WTC11 (cell line): ENCODE data around the gene SHKBP1. TPM values are rescaled to one million over a fixed set of nuclear protein-coding genes. Genes with fewer than 3 reads are reported as not detected.

Source experiments
- ATAC-seq: fragments of 200-7000 bp; cut with Tn5 transposase; 2 replicates; pipeline ENCODE4 v1.10.0; 2021; ENCODE audit warnings: mild to moderate bottlenecking, moderate library complexity
- CTCF ChIA-PET: fragments of 300-600 bp; sonication (Branson Sonifier 250); formaldehyde crosslinking; loops from one replicate; lab custom pipeline; 2021; ENCODE audit warnings: antibody characterized with exemption; lab: Charles Lee
- POLR2A ChIA-PET: fragments of 350-600 bp; sonication (Branson Sonifier 250); formaldehyde crosslinking; loops from one replicate; lab custom pipeline; 2021; ENCODE audit warnings: antibody characterized with exemption; lab: Charles Lee
- DNase-seq: peaks from one replicate; pipeline ENCODE4 v3.0.0; 2021; ENCODE audit warnings: low spot score
- H3K27ac Mint-ChIP-seq: 2 replicates; pipeline ENCODE4 v1.8.0; 2021; ENCODE audit warnings: mixed read lengths
- H3K27me3 Mint-ChIP-seq: 2 replicates; pipeline ENCODE4 v1.8.0; 2021; ENCODE audit warnings: low read depth, mild to moderate bottlenecking, moderate library complexity, mixed read lengths
- H3K36me3 Mint-ChIP-seq: 2 replicates; pipeline ENCODE4 v1.8.0; 2021; ENCODE audit warnings: mixed read lengths
- H3K4me1 Mint-ChIP-seq: 2 replicates; pipeline ENCODE4 v1.8.0; 2022; ENCODE audit warnings: mixed read lengths
- H3K4me3 Mint-ChIP-seq: 2 replicates; pipeline ENCODE4 v1.8.0; 2021; ENCODE audit warnings: mild to moderate bottlenecking, moderate library complexity, mixed read lengths
- H3K9me3 Mint-ChIP-seq: 2 replicates; pipeline ENCODE4 v1.8.0; 2021; ENCODE audit warnings: mixed read lengths
- ATF1 ChIP-seq: sonication (generic); formaldehyde crosslinking; IDR thresholded peaks from 2 replicates; pipeline ENCODE4 v1.8.1; 2023; ENCODE audit warnings: mild to moderate bottlenecking, moderate library complexity, missing genetic modification reagents
- ATF6 ChIP-seq: sonication (generic); formaldehyde crosslinking; IDR thresholded peaks from 2 replicates; pipeline ENCODE4 v1.8.1; 2023; ENCODE audit warnings: mild to moderate bottlenecking, missing genetic modification reagents
- CBFB ChIP-seq: sonication (generic); formaldehyde crosslinking; IDR thresholded peaks from 2 replicates; pipeline ENCODE4 v1.8.1; 2022; ENCODE audit warnings: mild to moderate bottlenecking, low read depth, missing genetic modification reagents
- CREM ChIP-seq: sonication (generic); formaldehyde crosslinking; IDR thresholded peaks from 2 replicates; pipeline ENCODE4 v1.8.1; 2022; ENCODE audit warnings: mild to moderate bottlenecking, missing genetic modification reagents, moderate library complexity
- E2F1 ChIP-seq: sonication (generic); formaldehyde crosslinking; IDR thresholded peaks from 2 replicates; pipeline ENCODE4 v1.8.0; 2022; ENCODE audit warnings: mild to moderate bottlenecking, missing genetic modification reagents
- ESRRA ChIP-seq: sonication (generic); formaldehyde crosslinking; IDR thresholded peaks from 2 replicates; pipeline ENCODE4 v1.8.1; 2022; ENCODE audit warnings: mild to moderate bottlenecking, missing genetic modification reagents, borderline replicate concordance
- FOXJ3 ChIP-seq: sonication (generic); formaldehyde crosslinking; IDR thresholded peaks from 2 replicates; pipeline ENCODE4 v1.9.0; 2021; ENCODE audit warnings: missing genetic modification reagents, mild to moderate bottlenecking, borderline replicate concordance
- IRF2 ChIP-seq: sonication (generic); formaldehyde crosslinking; IDR thresholded peaks from 2 replicates; pipeline ENCODE4 v1.8.0; 2022; ENCODE audit warnings: low read depth, missing genetic modification reagents, borderline replicate concordance
- JUN ChIP-seq: sonication (generic); formaldehyde crosslinking; IDR thresholded peaks from 2 replicates; pipeline ENCODE4 v1.8.0; 2023; ENCODE audit warnings: mild to moderate bottlenecking, missing genetic modification reagents
- KAT7 ChIP-seq: sonication (generic); formaldehyde crosslinking; IDR thresholded peaks from 2 replicates; pipeline ENCODE4 v1.8.1; 2023; ENCODE audit warnings: missing genetic modification reagents, mild to moderate bottlenecking, borderline replicate concordance
- MXD4 ChIP-seq: fragments of 250-450 bp; sonication (Bioruptor Pico); IDR thresholded peaks from 2 replicates; pipeline ENCODE4 v1.8.0; 2021; ENCODE audit warnings: mild to moderate bottlenecking, moderate library complexity, borderline replicate concordance
- NR1H2 ChIP-seq: sonication (generic); formaldehyde crosslinking; IDR thresholded peaks from 2 replicates; pipeline ENCODE4 v1.9.0; 2021; ENCODE audit warnings: mild to moderate bottlenecking, moderate library complexity, missing genetic modification reagents
- NR3C1 ChIP-seq: sonication (generic); formaldehyde crosslinking; conservative IDR thresholded peaks from 2 replicates; pipeline ENCODE4 v1.8.1; 2023; ENCODE audit warnings: low read depth, mild to moderate bottlenecking, missing genetic modification reagents
- RELA ChIP-seq: sonication (generic); formaldehyde crosslinking; IDR thresholded peaks from 2 replicates; pipeline ENCODE4 v1.8.1; 2022; ENCODE audit warnings: missing genetic modification reagents, mild to moderate bottlenecking, borderline replicate concordance
- RORB ChIP-seq: fragments of 250-450 bp; sonication (Bioruptor Pico); IDR thresholded peaks from 2 replicates; pipeline ENCODE4 v1.9.0; 2021; ENCODE audit warnings: mild to moderate bottlenecking
- SMAD4 ChIP-seq: sonication (generic); formaldehyde crosslinking; IDR thresholded peaks from 2 replicates; pipeline ENCODE4 v1.8.0; 2022; ENCODE audit warnings: mild to moderate bottlenecking, missing genetic modification reagents
- SP1 ChIP-seq: sonication (generic); formaldehyde crosslinking; conservative IDR thresholded peaks from 2 replicates; pipeline ENCODE4 v1.8.1; 2022; ENCODE audit warnings: missing genetic modification reagents
- ZBTB21 ChIP-seq: sonication (generic); formaldehyde crosslinking; IDR thresholded peaks from 2 replicates; pipeline ENCODE4 v1.8.1; 2023; ENCODE audit warnings: mild to moderate bottlenecking, missing genetic modification reagents, borderline replicate concordance
- ZNF219 ChIP-seq: sonication (generic); formaldehyde crosslinking; IDR thresholded peaks from 2 replicates; pipeline ENCODE4 v1.8.0; 2023; ENCODE audit warnings: missing genetic modification reagents, mild to moderate bottlenecking, borderline replicate concordance
- ZNF317 ChIP-seq: sonication (generic); formaldehyde crosslinking; IDR thresholded peaks from 2 replicates; pipeline ENCODE4 v1.8.1; 2023; ENCODE audit warnings: low read depth, mild to moderate bottlenecking, moderate library complexity, missing genetic modification reagents, borderline replicate concordance
- ZNF425 ChIP-seq: fragments of 250-450 bp; sonication (Bioruptor Pico); conservative IDR thresholded peaks from 2 replicates; pipeline ENCODE4 v1.9.0; 2021; ENCODE audit warnings: mild to moderate bottlenecking
- total RNA-seq: library from RNA; stranded (reverse); gene quantifications from 3 replicates; pipeline ENCODE4 v1.2.3, GENCODE V29; 2021
- TF ChIP-seq, protein P1 (sequence below): fragments of 250-450 bp; sonication (Bioruptor Pico); IDR thresholded peaks from 2 replicates; pipeline ENCODE4 v1.9.0; 2021; ENCODE audit warnings: mild to moderate bottlenecking
- TF ChIP-seq, protein P2 (sequence below): sonication (generic); formaldehyde crosslinking; IDR thresholded peaks from 2 replicates; pipeline ENCODE4 v1.8.1; 2022; ENCODE audit warnings: mild to moderate bottlenecking, moderate library complexity, missing genetic modification reagents

The SHKBP1 gene
- total RNA-seq, 1 experiment from 2014 or later: 71.7 TPM

- H3K4me3 Mint-ChIP-seq: peak overlapping the region; percentile 51; the same call in 1 of the 2 replicates
- TF ChIP-seq ZNF219 (no peak), NR3C1 (no peak), E2F1 (no peak), FOXJ3 (CRISPR knock-in tag) (no peak), ESRRA (CRISPR knock-in tag) (no peak), MXD4 (CRISPR knock-in tag) (no peak), ATF6 (no peak), ATF1 (CRISPR knock-in tag) (no peak), ZNF317 (CRISPR knock-in tag) (no peak), JUN (CRISPR knock-in tag) (no peak), SMAD4 (CRISPR knock-in tag) (no peak), ZBTB21 (CRISPR knock-in tag) (no peak)
- TF ChIP-seq, protein P1, sequence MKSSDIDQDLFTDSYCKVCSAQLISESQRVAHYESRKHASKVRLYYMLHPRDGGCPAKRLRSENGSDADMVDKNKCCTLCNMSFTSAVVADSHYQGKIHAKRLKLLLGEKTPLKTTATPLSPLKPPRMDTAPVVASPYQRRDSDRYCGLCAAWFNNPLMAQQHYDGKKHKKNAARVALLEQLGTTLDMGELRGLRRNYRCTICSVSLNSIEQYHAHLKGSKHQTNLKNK: no peak
- TF ChIP-seq, protein P2, sequence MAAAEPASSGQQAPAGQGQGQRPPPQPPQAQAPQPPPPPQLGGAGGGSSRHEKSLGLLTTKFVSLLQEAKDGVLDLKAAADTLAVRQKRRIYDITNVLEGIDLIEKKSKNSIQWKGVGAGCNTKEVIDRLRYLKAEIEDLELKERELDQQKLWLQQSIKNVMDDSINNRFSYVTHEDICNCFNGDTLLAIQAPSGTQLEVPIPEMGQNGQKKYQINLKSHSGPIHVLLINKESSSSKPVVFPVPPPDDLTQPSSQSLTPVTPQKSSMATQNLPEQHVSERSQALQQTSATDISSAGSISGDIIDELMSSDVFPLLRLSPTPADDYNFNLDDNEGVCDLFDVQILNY (CRISPR knock-in tag): no peak
Measured at GRCh38 chr19:40608240-40608621, 31.6 kb downstream of the SHKBP1 start.

DNA sequence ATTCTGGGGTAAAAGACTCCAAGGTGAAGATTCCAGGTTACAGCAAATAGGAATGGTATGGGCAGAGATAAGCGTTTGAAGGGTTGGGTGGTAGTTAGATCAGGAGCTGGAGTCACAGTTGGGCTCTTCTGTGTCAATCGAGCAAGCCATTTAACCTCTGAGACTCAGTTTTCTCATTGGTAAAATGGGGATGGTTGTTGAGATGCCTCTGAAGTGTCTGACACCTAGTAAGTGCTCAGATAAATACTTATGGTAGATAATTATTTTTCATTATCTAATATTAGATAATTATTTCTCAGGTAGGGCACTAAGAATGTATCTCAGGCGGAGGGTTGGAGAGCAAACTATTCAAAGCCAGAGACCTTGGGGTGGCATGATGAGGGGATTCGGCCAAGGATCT is 32.3 kb downstream of the SHKBP1 start:
- DNase-seq (no peak), ATAC-seq (no peak)
- Mint-ChIP-seq H3K9me3 (no peaks in the 10 kb centered on the region), H3K36me3 (peaks cover 3% of the 10 kb centered on the region; the same call in 1 of the 2 replicates), H3K27me3 (peaks cover 89% of the 10 kb centered on the region), H3K4me1 (peaks cover 43% of the 10 kb centered on the region), H3K27ac (no peak overlapping the region), H3K4me3 (peak overlapping the region; percentile 73)
- CTCF ChIA-PET: interaction anchor here (0.9 to 2.5 kb wide), 8 partner anchors 8 to 189 kb away, joined by 3 to 33 read pairs (median 8); partner anchors contain the start of gene LTBP4
- POLR2A ChIA-PET: interaction anchor here (1.3 kb wide), 1 partner anchor 26 kb away, joined by 5 read pairs; no protein-coding TSS in a partner anchor
- TF ChIP-seq KAT7 (CRISPR knock-in tag): no peak
- TF ChIP-seq CREM (CRISPR knock-in tag): no peak
- TF ChIP-seq CBFB (CRISPR knock-in tag): no peak
- TF ChIP-seq ATF6: no peak
- TF ChIP-seq ZNF317 (CRISPR knock-in tag): no peak
- no peak for TF ChIP-seq NR1H2 (CRISPR knock-in tag)
- no peak for TF ChIP-seq RORB (CRISPR knock-in tag)
- TF ChIP-seq IRF2: no peak
- TF ChIP-seq JUN (CRISPR knock-in tag): no peak
- no peak for TF ChIP-seq SP1 (CRISPR knock-in tag)
- no peak for TF ChIP-seq RELA (CRISPR knock-in tag)
- no peak for TF ChIP-seq ZNF425 (CRISPR knock-in tag)

More at GRCh38 chr19:40608240-40608621, 31.6 kb downstream of the SHKBP1 start:
- H3K36me3 Mint-ChIP-seq: peaks cover 3% of the 10 kb centered on the region; the same call in 1 of the 2 replicates
- ChIA-PET POLR2A (interaction anchor here (0.6 kb wide), 1 partner anchor 16 kb away, joined by 5 read pairs; no protein-coding TSS in a partner anchor), CTCF (interaction anchor here (1.4 kb wide), 1 partner anchor 26 kb away, joined by 4 read pairs; no protein-coding TSS in a partner anchor)
- H3K4me1 Mint-ChIP-seq: peaks cover 45% of the 10 kb centered on the region
- H3K27me3 Mint-ChIP-seq: peaks cover 92% of the 10 kb centered on the region
- H3K27ac Mint-ChIP-seq: no peak overlapping the region
- no peaks in the 10 kb centered on the region for H3K9me3 Mint-ChIP-seq
- ATAC-seq (no peak), DNase-seq (no peak)
